Suppressor macrophage treated with lipopolysaccharide for 4 hours (primary cell): ENCODE measurements around the gene POC1A.

ENCODE experiments used
- DNase-seq: peaks from one replicate; pipeline ENCODE4 v3.0.0-alpha.2; 2020

POC1A gene

DNA sequence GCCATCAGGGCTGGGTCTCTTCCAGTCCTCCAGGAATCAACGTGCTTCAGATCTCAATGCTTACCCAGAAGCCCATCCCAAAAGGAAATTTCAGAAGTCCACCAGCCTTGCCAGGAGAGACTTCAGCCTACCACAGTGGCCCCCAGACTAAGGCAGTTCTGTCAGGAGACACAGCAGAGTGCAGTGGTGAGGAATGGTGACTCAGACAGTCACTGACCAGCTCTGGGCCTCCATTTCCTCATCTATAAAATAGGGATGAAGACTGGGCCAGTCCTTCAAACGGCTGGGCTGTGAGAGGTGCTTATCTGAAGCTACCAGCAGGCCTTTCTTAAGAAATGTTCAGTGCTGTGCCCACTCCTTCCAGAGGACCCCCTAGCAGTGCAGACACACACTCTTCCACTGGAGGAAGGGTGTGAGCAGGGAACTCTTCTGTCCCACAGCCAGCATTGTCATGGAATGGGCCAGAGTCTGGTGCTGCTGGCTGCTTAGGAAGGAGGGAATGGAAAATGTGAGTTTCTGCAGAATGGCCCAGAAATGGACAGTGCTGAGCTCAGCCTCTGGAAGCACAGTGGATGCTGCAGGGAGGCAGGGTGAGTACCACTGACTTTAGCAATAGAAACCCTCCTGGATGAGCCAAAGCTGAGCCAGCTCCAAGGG, 56.2 kb downstream of the POC1A start:
- no peak for DNase-seq

DNA sequence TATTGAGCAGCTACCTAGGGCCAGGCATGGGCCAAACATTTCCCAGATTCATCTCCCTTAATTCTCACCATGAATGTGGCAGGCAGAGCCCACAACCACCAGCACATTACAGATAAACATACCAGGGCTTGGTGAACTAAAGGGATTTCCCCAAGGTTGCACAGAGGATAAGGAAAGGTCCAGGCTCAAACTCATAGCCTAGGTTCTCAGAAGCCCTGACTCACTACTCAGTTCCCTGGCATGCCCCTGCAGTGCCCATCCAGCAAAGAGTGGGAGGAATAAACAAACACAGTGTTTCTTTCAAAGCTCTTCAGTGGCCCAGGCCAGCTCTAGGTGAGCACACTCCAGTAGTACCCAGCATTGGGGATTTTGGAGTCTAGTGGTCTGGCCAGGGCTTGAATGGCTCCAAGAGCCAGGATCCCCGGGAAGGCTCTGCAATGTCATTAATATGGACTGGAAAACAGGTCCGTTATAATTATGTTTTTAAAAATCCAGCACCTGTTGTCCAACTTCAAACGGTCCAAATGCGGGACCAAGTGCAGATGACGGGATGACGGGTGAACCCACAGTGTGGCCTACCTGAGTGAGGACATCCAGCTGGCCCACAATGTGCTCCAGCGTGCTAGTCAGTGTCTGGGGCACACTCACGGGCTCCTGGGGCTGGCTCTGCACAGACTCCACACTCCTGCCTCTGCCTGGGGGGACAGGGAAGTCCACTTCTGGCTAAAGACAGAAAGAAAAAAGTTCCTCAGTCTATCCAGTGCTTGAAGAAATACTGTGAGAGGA, 58.0 kb downstream of the POC1A start:
- DNase-seq: no peak

DNA sequence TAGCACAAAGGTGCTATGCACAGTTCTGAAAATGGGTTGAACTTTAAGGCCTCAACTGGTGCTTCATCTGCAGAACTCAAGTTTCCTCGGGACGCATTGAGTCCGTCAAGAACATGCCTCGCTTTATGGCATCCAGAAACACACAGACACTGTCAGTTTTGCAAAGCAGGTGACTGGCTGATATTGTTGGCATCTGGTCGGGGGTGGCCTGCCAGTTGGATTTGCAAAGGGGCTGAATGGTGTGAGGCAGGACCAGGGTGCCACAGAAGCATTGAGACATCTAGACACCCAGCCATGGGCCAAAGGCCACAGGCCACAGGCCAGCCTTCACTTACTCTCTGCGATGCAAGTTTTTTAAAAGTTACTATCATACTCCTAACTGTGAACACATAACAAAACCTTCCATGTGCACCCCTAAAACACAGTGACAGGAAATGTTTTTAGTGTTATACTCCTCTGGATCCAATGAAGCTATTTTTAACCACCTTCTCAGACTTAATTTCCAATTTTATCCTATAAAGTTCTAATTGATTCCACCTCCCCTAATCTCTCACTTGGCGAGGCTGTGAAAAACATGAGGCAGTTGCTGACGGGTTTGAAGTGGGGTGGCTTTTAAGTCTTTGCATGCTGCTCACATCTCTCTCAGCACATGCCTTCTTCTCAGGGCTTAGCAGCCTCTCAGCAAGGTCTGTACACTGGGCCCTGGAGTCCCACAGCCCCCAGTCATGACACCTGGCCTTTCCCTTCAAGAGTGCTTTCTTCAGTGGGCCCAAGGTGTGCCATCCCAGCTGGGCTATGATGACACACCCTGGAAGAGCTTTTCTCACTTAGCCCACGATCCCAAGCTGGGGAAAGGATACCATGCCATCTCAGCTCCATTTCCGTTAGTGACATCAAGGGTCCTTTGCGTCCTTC, 59.4 kb downstream of the POC1A start:
- DNase-seq: no peak

DNA sequence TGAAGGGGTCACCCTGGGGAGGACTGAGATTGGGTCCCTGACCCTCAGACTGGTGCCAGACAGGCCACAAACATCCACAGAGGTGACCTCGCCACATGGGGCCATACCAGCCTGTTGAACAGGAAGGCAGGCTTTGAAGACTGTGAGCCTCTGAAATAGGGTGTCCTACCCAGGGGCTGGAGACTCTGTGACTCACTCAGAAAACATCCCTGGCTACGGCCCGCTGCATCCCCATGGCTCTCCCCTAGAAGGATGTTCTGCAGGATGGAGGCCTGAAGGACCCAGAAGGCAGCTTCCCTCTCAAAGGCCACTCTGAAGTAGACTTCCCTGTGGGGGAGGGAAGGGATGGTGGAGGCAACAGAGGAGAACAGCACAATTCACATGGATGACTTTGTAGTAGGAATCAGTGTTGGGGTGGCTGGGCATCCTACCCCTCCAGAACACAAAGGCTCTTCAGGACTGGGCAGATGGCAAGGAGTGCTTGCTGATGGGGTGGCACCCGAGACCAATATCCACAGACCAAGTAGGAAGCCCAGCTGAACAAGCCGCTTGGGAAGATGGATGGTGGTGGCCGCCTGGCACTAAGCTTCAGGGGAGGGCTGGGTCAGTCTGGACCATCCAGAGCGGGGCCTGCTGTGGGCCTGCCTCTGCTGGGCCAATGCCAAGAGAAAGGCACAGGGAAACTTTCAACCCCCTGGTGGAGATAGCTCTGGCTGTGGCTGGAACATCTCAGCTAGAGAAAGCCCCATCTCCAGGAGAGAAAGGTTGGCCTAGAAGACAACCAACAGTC, 60.3 kb downstream of the POC1A start:
- no peak for DNase-seq

DNA sequence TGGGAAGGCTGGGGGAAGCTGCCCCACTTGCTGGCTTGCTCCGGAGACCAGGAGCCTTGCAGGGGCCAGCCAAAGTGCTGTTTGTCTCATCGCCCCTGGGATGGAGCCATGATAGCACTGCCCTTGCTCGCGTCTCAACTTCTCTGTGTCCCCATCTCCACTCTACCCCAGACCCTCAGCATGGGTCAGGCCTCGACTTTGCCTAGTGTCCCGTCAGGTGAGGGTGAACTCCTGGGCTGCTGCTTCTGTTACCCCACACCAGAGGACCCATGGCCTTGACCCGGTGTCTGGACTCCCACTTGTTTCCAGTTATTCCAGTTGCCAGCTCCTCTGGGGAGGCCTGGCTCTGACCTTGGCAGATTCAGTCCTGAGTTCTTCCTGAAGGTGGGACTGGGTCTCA, 61.3 kb downstream of the POC1A start:
- no peak for DNase-seq

DNA sequence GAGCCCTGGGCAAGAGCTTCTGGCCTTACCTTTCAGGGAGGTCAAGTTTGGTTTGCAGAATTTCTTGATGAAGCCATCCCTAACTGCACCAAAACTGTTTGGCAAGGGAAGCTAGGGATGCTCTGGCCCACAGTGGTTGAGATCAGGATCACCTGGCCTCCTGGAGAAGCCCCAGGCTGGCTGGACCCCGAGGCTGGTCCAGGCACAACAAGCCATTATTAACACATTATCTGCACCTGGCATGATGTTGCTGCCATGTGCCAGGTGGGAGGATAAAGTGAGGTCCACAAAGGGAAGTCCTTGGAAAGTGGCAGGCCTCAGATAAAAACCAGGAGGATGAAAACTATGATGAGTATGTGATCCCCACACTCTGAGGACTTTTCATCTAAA, 62.0 kb downstream of the POC1A start:
- no peak for DNase-seq

DNA sequence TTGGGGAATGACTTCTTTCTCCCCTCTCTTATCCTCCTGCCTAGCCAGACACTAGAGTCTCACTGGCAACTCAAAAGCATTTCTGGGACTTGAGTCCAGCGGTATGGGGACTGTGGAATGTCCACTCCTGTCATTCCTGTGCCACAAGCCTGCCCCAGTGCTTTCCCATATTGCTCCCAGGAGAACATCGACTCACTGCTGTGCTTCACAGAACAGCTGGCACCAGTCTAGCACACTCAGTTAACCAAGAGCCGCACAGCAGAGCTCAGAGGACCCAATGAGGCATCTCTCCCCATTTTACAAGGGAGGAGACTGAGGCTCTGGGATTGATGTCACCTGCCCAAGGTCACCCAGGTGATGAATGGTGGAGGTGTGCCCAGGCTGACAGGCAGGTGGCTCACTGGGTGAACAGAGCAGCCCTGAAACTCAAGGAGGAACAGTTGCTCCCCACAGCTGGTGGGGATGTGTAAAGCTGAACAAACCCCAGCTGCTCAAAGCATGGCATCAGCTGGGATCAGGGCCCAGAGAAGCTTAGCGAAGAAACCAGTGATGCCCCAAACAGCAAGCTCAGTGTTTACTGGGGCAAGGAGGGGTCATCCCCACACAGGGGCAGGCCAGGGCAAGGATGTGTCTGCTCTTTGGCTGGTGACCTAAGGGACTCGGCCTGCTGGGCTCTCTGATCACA, 62.5 kb downstream of the POC1A start:
- no peak for DNase-seq

DNA sequence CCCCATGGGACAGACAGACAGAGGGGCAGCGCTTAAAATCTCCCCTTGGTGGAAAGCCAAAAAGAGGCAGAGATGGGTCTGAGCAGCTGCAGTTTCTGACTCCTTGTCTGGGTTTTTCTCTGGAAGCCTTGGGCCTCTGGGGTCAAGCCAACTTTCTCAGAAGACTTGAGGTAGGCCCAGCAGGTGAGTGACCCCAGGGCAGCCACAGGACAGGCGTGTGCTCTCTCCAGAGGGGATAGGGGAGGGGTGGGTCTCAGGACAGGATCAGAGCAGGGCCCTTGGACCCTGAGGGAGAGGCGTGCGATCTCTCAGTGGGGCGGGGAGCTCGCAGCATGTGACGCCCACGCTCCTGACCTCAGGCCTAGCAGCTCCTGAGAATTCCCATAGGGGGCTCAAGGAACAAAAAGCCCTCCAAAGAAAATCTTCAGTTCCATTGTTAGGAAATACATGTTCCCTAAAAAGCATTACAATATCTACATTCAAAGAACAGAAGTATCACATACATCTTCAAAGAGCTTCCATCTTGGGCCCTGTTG, 63.2 kb downstream of the POC1A start:
- no peak for DNase-seq

DNA sequence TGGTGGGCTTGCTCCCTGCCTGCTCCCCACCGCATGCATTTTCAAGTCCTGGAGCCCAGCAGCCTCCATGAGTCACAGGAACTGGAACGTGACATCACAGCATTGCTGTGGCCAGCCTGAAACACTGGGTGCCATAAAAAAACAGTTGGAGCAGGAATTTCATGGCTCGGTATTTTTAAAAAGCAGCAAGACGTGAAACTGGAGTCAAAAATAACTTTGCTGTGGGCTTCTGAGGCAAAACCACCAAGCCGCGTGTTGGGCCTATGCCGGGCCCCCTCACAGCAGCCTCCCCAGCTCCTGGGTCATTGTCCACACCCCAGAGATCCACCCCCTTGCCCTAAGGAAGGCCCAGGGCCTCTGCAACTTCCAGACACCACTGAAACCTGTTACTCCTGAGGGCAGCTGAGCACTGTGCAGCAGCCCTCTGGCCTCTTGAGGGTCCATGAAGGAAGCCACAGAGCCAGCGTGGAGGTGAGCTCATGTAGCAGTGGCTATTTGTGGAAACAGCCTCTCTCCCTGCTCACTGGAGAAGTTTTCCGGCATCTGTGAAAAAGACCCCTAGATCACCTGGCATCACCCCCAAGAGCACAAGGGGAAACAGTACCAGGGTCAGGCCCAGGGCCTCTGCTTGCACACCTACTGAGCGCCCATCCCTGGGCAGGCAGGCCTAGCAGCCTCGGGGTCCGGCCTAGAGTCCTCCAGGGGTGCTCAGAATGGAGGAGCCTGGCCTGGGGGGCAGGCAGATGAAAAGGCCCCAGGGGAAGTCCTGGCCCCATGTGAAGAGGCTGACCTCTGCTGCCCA, 63.9 kb downstream of the POC1A start:
- peak; percentile 48 for DNase-seq

DNA sequence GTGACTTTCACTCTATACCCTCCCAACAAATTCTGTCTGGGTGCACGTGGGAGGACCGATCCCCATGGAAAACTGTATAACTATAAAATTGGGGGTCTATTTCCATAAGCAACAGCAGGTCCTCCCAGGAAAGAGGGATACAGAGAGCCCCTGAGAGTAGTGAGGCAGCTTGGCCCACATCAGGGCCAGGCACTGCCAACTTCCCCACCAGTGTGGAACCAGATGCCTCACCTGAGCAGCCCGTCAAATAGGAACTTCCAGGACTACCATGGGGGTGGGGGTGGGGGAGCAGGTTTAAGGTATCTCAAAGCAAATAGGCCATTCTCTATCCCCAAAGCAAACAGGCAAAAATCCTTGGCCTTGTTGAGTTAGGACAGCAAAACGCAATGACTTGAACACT, 64.5 kb downstream of the POC1A start:
- DNase-seq: no peak

DNA sequence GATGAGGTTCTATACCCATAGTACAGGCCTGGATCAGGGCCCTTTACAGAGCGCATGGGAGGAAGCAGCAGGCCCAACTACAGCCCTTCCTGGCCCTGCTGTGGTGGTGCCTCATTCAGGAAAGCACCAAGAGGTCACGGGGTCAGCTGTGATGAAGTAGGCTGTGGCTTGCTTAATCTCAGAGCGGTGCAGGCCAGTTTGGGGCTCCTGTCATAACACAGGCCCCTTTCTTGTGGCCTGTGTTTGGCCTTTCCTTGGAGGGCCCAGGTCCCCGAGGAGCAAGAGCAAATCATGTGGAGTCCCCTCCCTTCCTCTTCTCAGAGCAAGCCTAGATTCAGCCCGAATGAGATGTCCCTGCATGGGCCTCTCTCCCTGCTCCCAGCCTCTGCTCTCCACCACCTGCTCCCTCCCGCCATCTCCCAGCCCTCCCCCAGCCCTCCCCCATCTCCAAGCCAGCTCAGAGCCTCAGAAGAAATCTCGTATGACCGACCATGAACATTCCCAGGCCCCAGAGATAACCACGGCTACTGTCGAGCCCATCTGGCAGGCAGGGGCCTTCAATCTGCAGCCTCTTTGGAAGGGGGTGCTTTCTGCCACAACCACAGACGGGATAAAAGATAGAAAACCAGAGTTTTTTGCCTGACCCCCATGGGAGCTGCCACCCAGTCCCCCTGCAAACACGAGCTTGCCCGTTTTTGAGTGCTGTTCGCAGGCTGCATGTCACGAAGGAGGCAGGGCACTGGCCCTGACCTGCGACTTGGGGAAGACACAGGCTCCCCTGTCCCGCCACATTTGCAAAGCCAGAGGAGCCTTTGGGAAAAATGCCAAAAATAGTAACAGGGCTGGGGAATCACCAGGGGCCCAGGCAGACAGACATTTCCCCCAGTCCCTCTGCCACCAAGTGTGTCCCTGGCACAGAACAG, 65.5 kb downstream of the POC1A start:
- DNase-seq: peak; percentile 83

DNA sequence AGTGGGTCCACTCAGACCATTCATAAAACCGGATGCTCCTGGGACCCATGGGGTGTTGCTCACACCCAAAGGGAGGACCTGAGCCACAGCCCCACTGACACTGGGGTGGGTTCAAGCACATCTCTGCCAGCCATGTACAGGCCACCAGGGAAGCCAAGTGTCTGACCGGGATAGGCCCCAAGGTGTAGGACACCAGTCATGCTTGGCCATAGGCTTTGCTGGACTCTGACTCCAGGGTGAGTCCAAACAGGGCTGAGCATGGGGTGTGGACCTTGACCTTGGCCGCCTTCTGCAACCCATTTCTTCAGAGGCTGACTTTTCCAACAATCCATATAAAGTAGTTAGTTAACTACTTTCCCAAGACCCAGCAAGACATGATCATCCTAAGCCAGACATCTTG, 66.5 kb downstream of the POC1A start:
- DNase-seq: no peak

DNA sequence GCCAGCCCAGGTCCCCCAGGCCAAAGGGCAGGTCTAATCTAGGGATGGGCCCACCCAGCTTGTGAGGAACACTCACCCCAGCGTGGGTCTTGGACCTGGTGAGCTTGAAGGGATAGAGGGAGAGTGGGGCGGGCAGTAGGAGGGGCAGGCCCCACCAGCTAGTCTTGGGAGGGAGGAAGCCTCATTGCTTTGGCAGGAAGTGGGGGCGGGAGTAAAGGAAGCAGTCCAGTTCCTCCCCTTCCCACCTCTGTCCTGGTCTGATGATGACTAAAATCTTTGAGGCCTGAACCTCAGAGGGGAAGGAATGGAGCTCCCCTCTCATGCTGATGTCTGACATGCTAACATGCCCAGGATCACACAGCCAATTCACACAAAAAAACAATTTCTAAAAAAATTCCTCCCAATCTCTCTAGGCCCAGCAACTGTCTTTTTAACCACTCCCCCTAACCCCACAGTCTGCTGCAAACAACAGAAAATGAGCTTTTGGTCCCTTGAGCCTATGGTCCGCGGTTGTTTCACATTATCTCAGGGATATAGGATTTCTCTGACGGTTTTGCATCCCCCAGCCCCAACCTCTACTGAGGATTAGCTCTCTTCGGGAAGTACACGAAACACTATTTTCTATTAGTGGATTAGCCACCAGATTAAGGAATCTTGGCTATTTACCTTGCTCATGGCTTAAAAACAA, 67.1 kb downstream of the POC1A start:
- peak; percentile 53 for DNase-seq

DNA sequence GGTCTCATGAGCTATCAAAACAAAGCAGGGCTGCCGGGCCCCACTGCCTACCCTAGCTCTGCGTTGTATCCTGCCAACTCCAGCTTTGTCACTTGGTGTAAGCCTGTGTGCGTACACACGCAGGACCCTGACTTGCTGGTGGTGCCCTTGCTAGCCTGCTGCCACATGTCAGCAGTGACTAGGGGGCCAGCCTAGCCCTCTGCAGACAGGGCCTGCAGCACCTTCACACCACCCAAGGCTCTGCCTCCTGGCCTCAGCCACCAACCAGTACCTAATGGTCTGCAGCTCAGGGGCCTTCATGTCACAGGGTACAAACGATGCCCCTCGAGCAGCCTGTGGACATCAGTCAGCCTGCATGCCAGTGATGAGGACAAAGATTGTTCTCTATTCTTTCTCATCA, 67.8 kb downstream of the POC1A start:
- DNase-seq: no peak

DNA sequence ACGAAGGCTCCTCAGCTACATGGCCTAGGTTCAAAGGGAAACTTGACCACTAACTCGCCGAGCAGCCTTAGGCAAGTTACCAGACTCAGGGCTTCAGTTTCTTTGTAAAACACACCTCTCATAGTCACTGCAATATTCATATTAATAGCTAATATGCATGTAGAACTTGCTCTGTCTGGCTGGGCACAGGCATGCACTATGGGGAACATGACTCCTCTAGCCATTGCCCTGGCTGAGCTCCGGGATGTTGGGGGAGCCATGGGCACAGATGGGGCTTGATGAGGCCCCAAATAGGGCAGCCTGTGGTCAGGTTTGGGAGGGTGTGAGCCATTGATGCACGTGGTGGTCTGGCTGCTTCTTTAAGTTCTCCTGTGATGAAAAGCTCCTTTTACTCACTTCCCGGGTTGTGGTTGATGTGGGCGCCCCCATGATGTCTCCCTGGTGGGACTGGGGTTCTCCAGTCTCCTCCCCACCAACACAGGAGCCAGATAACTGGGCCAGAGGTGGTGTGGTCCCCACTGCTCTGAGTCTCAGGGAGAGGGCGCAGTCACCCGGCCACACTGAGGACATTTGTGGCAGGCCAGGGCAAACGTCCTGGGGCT, 68.4 kb downstream of the POC1A start:
- peak; percentile 30 for DNase-seq

DNA sequence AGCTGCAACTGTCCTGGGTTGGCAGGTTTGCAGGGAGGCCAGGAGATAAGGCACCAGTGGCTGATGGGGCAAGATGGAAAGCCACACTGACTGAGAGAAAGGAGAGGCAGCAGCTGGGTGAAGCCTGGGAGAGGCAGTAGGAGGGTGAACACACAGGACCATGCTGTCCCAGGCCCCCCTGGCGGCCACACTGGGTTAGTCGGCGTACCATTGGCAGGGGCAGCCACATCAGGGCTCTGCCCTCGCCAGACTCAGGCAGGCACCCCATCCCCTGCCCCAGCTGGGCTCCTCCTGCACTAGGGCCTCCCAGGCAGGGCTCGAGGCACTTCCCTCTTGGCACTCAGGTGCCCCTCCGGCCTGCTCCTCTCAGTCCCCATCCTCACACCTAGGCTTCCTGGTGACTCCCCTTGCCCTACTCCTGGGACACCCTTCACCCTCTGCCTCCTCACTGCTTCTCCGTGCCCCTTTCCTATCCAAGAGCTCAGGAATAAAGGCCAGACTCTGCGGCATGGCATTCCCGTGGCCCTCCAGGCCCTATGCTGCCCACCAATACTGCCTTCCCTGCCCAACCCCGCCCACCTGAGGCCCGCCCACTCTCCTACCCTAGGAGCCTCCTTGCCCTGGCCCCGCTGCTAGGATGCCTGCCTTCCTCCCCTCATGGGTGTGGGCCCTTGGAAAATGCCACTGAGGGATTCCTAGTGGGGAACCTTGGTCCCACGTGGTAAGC, 69.1 kb downstream of the POC1A start:
- no peak for DNase-seq

DNA sequence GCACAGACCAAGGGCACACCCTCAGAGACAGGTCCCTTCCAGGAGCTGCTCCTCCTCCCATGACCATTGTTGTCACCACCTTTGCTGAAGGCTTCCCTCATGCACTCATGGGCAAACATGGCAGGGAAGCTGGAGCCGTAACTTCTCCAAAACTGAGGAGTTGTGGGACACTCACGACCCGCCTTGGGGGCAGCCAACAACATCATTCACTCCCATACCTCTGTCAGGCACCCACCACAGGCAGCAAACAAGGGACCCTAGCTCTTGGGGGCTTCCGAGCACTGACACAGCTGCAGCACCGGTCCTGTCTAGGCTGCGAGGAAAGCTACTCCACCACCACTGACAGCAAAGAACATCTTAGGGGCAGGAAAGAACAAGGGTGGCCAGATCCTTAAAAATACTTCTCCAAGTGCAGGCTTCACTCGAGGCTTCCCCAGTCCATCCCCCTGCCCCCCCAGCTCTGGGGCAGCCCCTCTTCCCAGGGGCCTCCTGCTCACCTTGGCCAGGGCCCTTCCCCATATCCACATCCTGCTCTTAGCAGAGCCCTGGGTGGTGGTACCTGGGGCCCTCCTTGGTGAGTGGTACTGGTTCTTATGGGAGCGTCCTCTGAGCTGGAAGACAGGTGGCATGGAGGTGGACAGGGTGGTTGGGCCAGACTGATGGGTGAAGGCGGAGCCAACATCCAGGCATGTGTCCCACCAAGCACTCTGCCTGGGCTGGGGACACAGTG, 69.8 kb downstream of the POC1A start:
- DNase-seq: no peak
